EL (cell line): ENCODE results near the gene KCNK5.

Experiments
- DNase-seq: peaks from one replicate; pipeline ENCODE4 v3.0.0-alpha.2; 2016

The KCNK5 gene

GRCh38 chr6:39215640-39216158, 13.6 kb downstream of the KCNK5 start:
- DNase-seq, result no peak

DNA sequence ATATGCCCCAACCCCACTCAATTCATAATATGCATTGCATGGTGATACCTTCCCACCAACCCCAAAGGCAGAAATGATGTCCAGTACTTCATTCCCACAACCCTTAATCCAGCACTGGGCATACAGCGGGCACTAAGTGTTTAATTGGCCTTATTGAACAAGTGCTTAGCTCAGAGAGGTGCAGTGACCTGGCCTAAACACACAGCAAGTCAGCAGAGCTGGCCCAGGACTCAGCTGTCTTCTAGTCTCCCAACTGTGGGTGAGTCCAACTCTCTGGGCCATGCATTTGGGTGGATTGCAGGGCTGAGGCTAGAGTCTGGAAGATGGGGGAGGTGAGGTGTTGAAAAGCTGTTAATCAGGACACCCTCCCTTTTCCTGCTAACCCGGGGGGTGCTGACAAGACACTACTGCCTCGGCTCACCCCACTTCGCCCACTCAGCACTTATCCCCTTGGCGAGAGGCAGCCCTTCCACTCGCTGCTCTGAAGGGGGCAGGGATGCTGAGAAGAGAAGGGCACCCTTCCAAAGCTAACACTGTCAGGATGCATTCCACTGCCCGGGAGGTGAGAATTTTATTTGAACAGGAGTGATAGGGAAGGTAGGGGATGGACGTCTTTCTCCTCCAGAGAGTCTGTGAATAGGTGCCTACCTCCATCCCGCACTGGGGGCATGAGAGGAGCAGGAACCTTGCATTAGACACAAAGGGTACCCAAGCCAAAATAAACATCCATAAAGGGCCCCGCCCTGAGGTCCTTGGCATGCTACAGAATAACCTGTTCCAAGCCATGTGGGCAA, 14.2 kb downstream of the KCNK5 start:
- DNase-seq, result no peak

DNA sequence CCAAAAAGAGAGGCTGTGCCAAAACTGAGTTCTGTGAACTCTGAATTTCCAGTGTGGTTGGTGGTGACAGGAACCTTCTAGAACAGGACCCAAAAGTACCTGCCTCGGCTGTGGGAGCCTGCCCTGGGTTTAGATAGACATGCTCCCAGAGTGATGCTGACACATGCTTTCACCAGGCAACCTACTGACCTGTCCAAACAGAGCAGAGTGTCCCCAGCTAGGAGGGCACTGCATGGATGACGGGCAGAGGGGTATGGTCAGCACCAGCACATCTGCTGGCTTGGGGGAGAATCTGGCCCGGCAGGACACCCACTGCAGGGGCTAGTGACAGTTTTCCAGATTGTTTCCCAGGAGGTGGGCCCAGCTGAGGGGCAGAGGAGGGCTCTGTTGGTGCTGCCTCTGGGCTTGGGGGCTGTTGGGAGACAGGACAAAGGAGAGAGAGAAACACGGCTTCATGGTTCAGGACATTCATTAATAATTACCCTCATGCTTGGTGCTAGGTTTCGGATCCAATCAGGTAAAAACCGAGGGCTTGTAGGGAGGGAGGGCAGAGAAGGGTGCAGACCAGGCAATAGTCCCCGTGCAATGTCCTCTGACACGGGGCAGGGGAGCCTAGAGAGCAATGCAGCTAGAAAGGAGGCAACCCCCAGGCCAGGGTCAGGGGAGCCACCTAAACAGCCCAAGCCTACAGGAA, 15.0 kb downstream of the KCNK5 start:
- no peak for DNase-seq

- DNase-seq, result no peak
These were observed 15.9 kb downstream of the KCNK5 start for GRCh38 chr6:39213195-39213920.

GRCh38 chr6:39211183-39211582, 18.1 kb downstream of the KCNK5 start:
- DNase-seq, result no peak

- DNase-seq, result no peak
These were observed 18.8 kb downstream of the KCNK5 start for GRCh38 chr6:39210450-39210849.

GRCh38 chr6:39209911-39210310, 19.4 kb downstream of the KCNK5 start:
- DNase-seq, result no peak

DNA sequence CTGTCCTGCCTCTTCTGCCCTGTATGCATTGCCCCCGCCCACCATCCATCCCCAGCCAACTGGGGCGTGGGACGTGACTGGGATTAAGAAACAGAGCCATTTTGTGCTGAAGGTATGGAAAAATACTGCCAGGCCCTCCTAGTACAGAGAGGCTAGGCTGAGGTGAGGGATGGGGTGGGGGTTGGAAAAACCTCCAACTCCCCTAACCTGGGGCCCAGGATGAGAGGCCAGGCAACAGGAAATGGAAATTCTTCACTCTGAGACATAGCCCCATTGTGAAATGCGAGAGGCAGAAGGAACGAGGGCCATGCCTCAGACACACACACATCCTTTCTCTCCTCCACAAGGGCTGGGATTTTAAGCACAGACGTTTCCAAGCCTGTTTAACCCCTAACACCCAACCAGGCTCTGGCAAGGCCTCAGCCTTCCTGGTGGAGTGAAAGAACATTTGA, 19.9 kb downstream of the KCNK5 start:
- no peak for DNase-seq

DNA sequence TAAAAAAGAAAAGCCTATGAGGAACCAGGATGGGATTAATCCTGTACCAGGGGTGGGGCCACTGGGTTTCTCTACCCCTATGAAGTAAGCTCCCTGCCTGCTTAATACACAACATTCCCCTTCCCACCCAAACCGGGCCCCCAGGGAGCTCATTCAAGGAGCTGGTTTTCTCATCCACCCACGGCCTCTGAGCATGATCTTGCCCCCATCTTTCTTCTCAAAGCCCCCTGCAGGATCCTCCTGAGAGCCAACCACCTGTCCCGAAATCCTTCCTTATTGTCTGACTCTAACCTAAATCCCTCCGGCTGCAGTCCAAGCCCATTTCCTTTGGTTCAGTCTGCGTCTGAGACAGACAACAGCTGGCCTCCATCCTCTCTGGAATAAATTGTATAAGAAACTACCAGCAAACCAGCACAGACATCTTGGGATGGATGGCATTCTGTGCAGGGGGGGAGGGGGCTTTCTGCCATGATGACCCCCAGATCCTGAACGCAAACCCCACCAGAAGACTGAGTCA, 21.0 kb downstream of the KCNK5 start:
- DNase-seq, result no peak

DNA sequence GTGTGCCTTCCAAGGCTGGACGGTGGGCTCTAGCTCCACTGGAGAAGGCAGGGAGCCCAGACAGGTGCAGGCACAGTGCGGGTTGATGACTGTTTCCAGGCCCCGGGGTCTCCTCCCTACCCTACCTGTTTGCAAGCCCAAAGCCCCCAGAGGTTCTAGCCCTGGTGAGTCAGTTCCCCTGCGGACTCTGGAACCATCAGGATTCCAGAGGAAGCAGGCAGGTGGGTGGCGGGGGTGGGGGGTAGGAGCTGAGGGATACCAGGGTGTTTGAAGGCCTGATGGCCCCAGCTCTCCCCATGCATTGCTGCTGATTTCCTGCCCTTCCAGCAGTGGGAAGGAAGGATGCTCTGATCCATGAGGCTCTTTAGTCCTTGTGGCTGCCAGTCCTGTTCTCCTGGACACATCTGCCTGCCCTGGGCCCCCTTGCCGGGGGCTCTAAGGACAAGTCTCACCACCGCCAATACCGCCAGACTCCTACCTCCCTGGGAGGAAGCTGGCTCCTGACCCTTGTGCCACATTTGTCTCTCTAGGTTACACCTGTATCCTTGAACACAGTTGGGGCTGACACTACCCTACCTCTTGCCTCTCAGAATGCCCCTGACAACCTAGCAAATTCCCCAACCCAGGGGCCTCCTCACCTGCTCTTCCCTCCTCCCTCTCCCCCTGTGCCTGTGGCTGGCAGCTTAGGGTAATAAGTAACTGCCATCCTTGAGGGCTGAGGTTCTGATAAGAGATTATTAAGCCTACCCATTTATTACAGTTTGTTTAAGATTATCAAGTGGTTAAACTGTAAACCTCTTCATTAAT, 21.7 kb downstream of the KCNK5 start:
- no peak for DNase-seq

- DNase-seq, result no peak
These were observed 23.0 kb downstream of the KCNK5 start for GRCh38 chr6:39206250-39206721.

- no peak for DNase-seq
These were observed 24.5 kb downstream of the KCNK5 start for GRCh38 chr6:39204646-39205244.

- DNase-seq, result no peak
These were observed 25.1 kb downstream of the KCNK5 start for GRCh38 chr6:39204160-39204495.

DNA sequence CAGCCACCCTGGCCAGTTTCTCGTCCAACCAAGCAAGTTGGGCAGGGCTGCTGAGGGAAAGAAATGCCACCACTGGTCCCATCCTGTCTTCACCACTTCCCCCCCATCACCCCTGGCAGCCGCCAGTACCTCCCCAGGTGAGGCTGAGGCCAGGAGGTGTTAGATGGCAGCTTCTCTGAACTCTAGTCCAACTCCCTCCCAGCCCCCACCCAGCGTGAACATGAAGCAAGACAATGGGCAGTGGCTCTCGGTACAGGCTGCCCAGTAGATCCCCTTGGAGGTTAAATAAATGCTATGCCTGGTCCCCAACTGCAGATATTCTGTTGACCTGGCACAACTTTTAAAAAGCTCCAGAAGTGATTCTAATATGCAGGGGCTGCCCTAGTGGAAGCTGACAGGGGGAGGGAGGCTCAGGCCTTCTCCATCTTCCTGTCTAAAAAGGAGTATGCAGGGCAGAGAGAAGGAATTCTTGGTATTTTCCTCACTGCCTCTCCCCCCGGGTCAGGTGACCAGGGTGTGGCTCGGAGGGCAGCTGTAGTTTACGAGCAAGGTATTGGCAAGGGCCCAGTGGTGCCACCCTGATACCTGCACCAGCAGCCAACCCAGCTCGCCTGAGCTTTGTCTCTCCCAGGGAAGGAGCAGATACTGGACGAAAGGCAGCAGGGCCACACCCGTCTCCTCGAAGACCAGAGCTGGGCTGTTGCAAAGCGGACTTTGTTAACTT, 25.7 kb downstream of the KCNK5 start:
- no peak for DNase-seq

DNA sequence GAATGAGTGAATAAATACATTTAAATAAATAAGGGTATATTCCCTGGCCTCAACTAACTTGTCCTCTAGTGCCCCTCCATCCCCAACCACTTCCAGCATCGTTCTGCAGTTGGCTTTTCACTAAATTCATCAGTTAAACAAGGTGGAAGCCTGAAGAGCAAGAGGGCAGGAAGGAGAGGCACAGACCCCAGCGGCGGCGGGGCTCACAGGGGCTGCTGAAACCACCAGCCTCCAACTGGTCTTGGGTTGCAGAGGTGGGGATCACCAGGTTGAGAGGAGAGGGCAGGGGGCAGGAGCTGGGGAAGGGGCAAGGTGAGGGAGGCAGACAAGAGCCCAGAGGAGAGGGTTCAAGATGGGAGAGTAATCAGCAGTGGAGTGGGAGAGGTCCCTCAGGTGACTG, 27.1 kb downstream of the KCNK5 start:
- no peak for DNase-seq

- no peak for DNase-seq
These were observed 28.7 kb downstream of the KCNK5 start for GRCh38 chr6:39200498-39201020.

GRCh38 chr6:39199976-39200375, 29.3 kb downstream of the KCNK5 start:
- no peak for DNase-seq

- DNase-seq, result no peak
These were observed 29.9 kb downstream of the KCNK5 start for GRCh38 chr6:39199231-39199940.

- no peak for DNase-seq
These were observed 30.7 kb downstream of the KCNK5 start for GRCh38 chr6:39198528-39198927.

- DNase-seq, result no peak
These were observed 31.3 kb downstream of the KCNK5 start for GRCh38 chr6:39197922-39198500.
